GM12874 (cell line): ENCODE measurements around the gene ING4.

ENCODE experiments used
- TF ChIP-seq, protein P1 (sequence below): IDR thresholded peaks from 2 replicates; pipeline ENCODE4 v1.5.1; 2011; ENCODE audit warnings: low read depth, mild to moderate bottlenecking, control low read depth, low read length, moderate library complexity; ENCODE audit not compliant: insufficient read depth

Gene ING4

GRCh38 chr12:6618483-6619225, 44.3 kb downstream of the ING4 start:
- TF ChIP-seq, protein P1, sequence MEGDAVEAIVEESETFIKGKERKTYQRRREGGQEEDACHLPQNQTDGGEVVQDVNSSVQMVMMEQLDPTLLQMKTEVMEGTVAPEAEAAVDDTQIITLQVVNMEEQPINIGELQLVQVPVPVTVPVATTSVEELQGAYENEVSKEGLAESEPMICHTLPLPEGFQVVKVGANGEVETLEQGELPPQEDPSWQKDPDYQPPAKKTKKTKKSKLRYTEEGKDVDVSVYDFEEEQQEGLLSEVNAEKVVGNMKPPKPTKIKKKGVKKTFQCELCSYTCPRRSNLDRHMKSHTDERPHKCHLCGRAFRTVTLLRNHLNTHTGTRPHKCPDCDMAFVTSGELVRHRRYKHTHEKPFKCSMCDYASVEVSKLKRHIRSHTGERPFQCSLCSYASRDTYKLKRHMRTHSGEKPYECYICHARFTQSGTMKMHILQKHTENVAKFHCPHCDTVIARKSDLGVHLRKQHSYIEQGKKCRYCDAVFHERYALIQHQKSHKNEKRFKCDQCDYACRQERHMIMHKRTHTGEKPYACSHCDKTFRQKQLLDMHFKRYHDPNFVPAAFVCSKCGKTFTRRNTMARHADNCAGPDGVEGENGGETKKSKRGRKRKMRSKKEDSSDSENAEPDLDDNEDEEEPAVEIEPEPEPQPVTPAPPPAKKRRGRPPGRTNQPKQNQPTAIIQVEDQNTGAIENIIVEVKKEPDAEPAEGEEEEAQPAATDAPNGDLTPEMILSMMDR, result no peak

DNA sequence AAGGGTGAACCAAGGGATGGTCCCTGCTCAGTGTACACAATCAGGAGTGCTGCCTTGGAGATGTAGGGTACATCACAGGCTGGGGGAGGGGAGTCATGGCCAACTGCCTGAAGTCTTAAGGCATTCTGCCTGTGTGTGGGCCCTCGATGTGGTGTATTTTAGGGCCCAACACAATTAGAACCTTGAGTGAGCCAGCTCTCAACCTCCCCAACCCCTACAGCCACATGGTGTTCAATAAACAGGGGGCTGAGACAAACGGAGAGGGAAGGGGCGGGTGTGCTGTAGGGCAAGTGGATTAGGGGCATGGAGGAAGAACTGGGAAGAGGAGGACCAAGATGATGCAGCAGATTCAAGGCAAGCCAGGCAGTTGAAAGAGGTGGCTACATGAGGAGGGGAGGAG, 47.1 kb downstream of the ING4 start:
- TF ChIP-seq, protein P1, result no peak

DNA sequence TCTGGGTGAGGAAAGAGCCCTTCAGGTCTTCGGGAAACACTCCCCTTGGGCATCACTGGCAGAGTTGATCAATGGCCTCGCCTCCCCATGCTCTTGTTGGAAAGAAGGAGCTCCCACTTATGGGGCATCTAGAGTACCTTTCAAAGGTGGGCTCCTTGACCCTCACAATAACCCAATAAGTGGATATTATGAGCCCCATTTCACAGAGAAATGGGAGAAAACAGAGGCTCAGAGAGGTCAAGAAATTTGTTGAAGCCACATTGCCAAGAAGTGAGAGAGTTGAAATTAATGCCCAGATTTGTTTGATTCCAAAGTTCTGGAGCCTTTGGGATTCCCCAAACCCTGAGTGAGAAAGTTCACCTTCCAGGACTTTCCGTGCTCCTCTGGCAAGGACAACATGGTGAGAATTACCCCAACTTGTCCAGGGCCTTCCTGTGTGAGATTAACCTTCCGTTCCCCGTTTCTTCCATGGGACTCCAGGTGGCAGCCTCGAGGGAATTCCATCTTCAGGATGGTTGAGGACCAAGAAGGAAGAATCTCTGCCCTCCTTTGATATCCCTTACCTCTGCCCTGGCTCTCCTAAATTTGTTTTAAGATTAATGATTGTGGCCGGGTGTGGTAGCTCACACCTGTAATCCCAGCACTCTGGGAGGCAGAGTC, 48.3 kb downstream of the ING4 start:
- TF ChIP-seq, protein P1, result no peak

DNA sequence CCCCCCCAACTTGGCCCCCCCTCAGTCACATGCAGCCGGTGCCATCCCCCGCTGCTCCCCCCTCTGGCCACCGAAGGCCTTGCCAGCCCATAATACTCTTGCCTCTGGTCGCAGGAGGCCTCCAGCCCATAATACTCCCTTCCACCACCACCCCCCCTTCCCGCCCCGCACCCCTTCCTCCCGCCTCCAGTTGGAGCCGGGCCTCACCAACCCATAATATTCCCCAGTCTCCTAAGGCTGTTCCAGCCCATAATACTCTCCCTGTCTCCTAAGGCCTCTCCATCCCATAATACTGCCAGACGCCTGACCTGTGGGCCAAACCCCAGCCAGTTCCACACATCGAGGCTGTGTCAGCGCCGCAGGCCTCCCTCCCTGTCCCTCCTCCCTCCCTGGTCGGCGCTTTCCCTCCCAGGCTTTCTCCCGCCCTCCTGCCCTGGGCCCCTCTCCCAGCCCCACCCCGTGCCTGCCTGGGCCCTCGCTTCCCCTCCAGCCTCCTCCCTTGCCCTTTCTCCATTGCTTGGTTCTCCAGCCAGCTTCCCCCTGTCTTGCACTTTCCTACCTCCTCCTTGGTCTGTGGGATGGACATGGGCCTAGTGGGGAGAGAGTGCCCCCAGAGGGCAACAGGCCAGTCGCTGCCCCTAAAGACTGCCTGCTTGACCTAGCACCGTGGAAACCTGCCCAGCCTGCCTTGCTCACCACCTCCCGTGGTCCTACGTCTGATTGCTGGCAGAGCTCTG, 49.0 kb downstream of the ING4 start:
- TF ChIP-seq, protein P1, result peak; percentile 39

DNA sequence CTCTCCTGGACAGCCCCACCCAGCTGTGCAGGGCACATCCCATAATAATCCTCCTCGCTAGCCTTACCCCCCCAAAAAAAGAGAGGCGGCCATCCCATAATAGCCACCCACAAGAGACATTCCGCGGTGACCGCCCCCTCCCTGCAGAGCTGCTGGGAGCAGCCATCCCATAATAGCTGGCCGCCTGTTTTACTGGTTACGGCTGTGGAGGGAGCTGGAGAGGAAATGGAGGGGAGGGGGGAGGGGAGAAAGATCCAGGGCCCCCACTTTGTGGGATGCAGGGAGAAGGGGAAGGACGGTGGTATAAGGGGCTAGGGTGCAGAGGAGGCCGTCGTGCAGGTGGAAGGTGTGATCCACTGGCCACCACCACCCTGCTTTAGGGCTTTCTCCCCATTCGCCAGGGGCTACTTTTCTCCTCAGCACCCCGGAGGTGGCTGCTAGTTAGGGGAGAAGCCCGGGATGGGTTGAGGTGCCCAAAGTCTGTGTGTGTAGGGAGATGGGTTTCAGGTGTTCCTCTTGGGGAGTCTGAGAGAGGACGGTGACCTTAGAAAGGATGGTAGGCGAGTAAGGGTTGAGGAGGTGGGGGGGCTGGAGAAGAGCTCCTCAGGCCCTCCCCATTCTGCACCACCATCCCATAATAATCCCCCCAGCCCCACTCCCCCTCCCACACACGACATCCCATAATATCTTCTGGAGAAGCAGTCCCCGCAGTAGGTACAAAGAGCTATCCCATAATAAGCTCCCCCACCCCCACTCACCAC, 49.7 kb downstream of the ING4 start:
- TF ChIP-seq, protein P1, result no peak

DNA sequence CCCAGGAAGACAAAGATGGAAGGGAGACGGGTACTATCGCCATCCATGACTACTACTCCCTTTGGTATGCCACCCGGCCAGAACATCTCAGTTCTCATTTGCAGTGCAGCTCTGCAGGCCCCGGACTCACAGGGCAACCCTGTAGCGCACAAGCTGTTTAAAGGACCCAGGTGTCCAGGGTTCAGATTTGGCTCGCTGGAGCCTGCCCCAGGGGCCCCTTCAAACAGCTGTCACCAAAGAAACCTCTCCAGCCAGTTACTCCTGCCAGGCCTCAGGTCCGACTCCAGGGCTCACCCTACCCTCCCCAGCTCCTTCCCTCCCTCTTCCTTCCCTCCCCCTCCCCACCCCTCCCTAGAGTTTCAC, 50.3 kb downstream of the ING4 start:
- TF ChIP-seq, protein P1, result no peak

GRCh38 chr12:6612247-6612646, 50.7 kb downstream of the ING4 start:
- TF ChIP-seq, protein P1, result no peak
